OCI-LY1 (cell line): ENCODE measurements around the gene VPS35L.

Experiments
- EZH2 ChIP-seq: fragments of 200-600 bp; sonication (generic), shearing (Covaris generic); IDR thresholded peaks from 2 replicates; pipeline ENCODE4 v1.8.0; 2017; ENCODE audit warnings: borderline replicate concordance, mixed run types, mild to moderate bottlenecking, antibody characterized with exemption, low read length, moderate library complexity, mixed read lengths
- TF ChIP-seq, protein P1 (sequence below): fragments of 200-600 bp; sonication (generic), shearing (Covaris generic); IDR thresholded peaks from 2 replicates; pipeline ENCODE4 v1.5.1; 2017; ENCODE audit warnings: mild to moderate bottlenecking, antibody characterized with exemption, low read length, moderate library complexity, mixed read lengths

- TF ChIP-seq, protein P1, sequence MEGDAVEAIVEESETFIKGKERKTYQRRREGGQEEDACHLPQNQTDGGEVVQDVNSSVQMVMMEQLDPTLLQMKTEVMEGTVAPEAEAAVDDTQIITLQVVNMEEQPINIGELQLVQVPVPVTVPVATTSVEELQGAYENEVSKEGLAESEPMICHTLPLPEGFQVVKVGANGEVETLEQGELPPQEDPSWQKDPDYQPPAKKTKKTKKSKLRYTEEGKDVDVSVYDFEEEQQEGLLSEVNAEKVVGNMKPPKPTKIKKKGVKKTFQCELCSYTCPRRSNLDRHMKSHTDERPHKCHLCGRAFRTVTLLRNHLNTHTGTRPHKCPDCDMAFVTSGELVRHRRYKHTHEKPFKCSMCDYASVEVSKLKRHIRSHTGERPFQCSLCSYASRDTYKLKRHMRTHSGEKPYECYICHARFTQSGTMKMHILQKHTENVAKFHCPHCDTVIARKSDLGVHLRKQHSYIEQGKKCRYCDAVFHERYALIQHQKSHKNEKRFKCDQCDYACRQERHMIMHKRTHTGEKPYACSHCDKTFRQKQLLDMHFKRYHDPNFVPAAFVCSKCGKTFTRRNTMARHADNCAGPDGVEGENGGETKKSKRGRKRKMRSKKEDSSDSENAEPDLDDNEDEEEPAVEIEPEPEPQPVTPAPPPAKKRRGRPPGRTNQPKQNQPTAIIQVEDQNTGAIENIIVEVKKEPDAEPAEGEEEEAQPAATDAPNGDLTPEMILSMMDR = no peak
- no peak for TF ChIP-seq EZH2
Observed at GRCh38 chr16:19563377-19563776, 7.9 kb downstream of the VPS35L start.
